HEK293 (cell line): ENCODE measurements around the gene MOG.

Experiments
- KLF16 ChIP-seq: fragments of 450-650 bp; formaldehyde crosslinking; IDR thresholded peaks from 2 replicates; pipeline ENCODE4 v1.5.1; 2017; ENCODE audit warnings: missing biosample characterization, missing genetic modification characterization
- PRDM2 ChIP-seq: fragments of 450-650 bp; formaldehyde crosslinking; IDR thresholded peaks from 2 replicates; pipeline ENCODE4 v1.5.1; 2016; ENCODE audit warnings: missing biosample characterization, missing genetic modification characterization, borderline replicate concordance
- REST ChIP-seq: fragments of 450-650 bp; formaldehyde crosslinking; IDR thresholded peaks from 2 replicates; pipeline ENCODE4 v1.5.1; 2016; ENCODE audit warnings: missing biosample characterization, missing genetic modification characterization
- ZBTB26 ChIP-seq: fragments of 450-650 bp; formaldehyde crosslinking; optimal IDR thresholded peaks from 2 replicates; pipeline ENCODE3; 2016; ENCODE audit warnings: missing biosample characterization, mild to moderate bottlenecking, missing genetic modification characterization
- ZNF121 ChIP-seq: fragments of 450-650 bp; formaldehyde crosslinking; IDR thresholded peaks from 2 replicates; pipeline ENCODE4 v1.5.1; 2016; ENCODE audit warnings: missing biosample characterization, missing genetic modification characterization
- ZNF23 ChIP-seq: fragments of 450-650 bp; formaldehyde crosslinking; IDR thresholded peaks from 2 replicates; pipeline ENCODE4 v1.5.1; 2016; ENCODE audit warnings: missing biosample characterization, missing genetic modification characterization, borderline replicate concordance
- ZNF24 ChIP-seq: fragments of 450-650 bp; formaldehyde crosslinking; IDR thresholded peaks from 2 replicates; pipeline ENCODE4 v1.5.1; 2016; ENCODE audit warnings: missing biosample characterization, missing genetic modification characterization
- ZNF302 ChIP-seq: fragments of 450-650 bp; formaldehyde crosslinking; IDR thresholded peaks from 2 replicates; pipeline ENCODE4 v1.5.1; 2016; ENCODE audit warnings: missing biosample characterization, missing genetic modification characterization, low read depth
- ZNF449 ChIP-seq: fragments of 450-650 bp; formaldehyde crosslinking; IDR thresholded peaks from 2 replicates; pipeline ENCODE4 v1.5.1; 2017; ENCODE audit warnings: missing biosample characterization, mild to moderate bottlenecking, missing genetic modification characterization, moderate library complexity
- ZNF558 ChIP-seq: fragments of 450-650 bp; formaldehyde crosslinking; IDR thresholded peaks from 2 replicates; pipeline ENCODE4 v1.5.1; 2016; ENCODE audit warnings: missing biosample characterization, missing genetic modification characterization
- ZNF621 ChIP-seq: fragments of 450-650 bp; formaldehyde crosslinking; IDR thresholded peaks from 2 replicates; pipeline ENCODE4 v1.5.1; 2017; ENCODE audit warnings: missing biosample characterization, missing genetic modification characterization
- ZNF624 ChIP-seq: fragments of 450-650 bp; formaldehyde crosslinking; IDR thresholded peaks from 2 replicates; pipeline ENCODE4 v1.5.1; 2017; ENCODE audit warnings: missing biosample characterization, missing genetic modification characterization
- TF ChIP-seq, protein P1 (sequence below): fragments of 450-650 bp; formaldehyde crosslinking; IDR thresholded peaks from 2 replicates; pipeline ENCODE4 v1.5.1; 2016; ENCODE audit warnings: missing biosample characterization, missing genetic modification characterization
- TF ChIP-seq, protein P2 (sequence below): fragments of 450-650 bp; formaldehyde crosslinking; IDR thresholded peaks from 2 replicates; pipeline ENCODE4 v1.5.1; 2016; ENCODE audit warnings: missing biosample characterization, missing genetic modification characterization

DNA sequence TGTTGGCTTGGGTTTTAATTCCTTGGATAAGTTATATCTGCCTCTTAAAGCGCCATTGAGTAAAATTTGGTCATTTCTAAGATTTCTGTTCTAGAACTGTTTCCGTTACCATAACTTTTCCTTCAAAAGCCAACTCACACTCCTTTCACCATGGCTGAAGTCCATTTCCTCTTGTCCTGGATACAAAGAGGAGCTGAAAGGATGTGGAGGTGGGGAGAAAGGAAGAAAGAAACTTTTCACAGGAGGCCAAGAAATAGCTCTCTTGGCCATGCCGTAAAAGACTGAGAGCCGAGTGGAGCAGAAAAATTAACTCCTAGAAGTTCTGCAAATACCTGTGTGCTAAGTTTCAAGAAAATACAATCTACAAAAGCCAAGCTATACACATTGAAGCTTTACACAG lies 45.5 kb upstream of the MOG start:
- TF ChIP-seq ZNF121 (tag by site-specific recombination) (no peak), PRDM2 (no peak), ZNF621 (no peak), REST (tag by site-specific recombination) (no peak), ZNF23 (no peak), ZNF24 (tag by site-specific recombination) (no peak), ZBTB26 (tag by site-specific recombination) (no peak), ZNF449 (tag by site-specific recombination) (no peak), ZNF558 (tag by site-specific recombination) (no peak), KLF16 (tag by site-specific recombination) (no peak), ZNF302 (tag by site-specific recombination) (no peak), ZNF624 (no peak)
- TF ChIP-seq, protein P1, sequence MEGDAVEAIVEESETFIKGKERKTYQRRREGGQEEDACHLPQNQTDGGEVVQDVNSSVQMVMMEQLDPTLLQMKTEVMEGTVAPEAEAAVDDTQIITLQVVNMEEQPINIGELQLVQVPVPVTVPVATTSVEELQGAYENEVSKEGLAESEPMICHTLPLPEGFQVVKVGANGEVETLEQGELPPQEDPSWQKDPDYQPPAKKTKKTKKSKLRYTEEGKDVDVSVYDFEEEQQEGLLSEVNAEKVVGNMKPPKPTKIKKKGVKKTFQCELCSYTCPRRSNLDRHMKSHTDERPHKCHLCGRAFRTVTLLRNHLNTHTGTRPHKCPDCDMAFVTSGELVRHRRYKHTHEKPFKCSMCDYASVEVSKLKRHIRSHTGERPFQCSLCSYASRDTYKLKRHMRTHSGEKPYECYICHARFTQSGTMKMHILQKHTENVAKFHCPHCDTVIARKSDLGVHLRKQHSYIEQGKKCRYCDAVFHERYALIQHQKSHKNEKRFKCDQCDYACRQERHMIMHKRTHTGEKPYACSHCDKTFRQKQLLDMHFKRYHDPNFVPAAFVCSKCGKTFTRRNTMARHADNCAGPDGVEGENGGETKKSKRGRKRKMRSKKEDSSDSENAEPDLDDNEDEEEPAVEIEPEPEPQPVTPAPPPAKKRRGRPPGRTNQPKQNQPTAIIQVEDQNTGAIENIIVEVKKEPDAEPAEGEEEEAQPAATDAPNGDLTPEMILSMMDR (tag by site-specific recombination), result no peak
- TF ChIP-seq, protein P2, sequence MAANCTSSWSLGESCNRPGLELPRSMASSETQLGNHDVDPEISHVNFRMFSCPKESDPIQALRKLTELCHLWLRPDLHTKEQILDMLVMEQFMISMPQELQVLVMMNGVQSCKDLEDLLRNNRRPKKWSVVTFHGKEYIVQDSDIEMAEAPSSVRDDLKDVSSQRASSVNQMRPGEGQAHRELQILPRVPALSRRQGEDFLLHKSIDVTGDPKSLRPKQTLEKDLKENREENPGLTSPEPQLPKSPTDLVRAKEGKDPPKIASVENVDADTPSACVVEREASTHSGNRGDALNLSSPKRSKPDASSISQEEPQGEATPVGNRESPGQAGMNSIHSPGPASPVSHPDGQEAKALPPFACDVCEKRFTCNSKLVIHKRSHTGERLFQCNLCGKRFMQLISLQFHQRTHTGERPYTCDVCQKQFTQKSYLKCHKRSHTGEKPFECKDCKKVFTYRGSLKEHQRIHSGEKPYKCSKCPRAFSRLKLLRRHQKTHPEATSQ, result no peak
